ENCODE measurements around the gene SKIDA1. TPM values are rescaled to one million over a fixed set of nuclear protein-coding genes. Genes with fewer than 3 reads are reported as not detected.
A peak's percentile ranks its signal among the peaks of the same experiment; 100 is the strongest.

SKIDA1 gene
- total and polyA plus RNA-seq, 2 donors from 2014 or later = 0.71 to 2.9 TPM

- no peak overlapping the region for H3K9ac ChIP-seq (ENCODE audit: low read length in 3 of 3)
- DNase-seq (peak in 2 of 5 donors; percentile 6 to 29), FAIRE-seq (no peak)
- no peaks in the 10 kb centered on the region for H3K9me3 ChIP-seq (ENCODE audit: control insufficient read depth in 2 of 3, insufficient read depth in 1 of 3, low read length in 3 of 3)
- no peaks in the 10 kb centered on the region for H3K27me3 ChIP-seq (ENCODE audit: control insufficient read depth, insufficient read depth, low read length)
- no peak overlapping the region for H3K27ac ChIP-seq (ENCODE audit: low read depth in 2 of 2, low read length in 2 of 2)
- H3K36me3 ChIP-seq (ENCODE audit: control insufficient read depth in 2 of 3, insufficient read depth in 3 of 3, low read length in 3 of 3) = no peaks in the 10 kb centered on the region
- TF ChIP-seq CTCF (IDR thresholded peaks at IDR 0.05; ENCODE audit: borderline replicate concordance, extremely low read depth, insufficient read depth) = no peak
- intact Hi-C loops (cut with DNase I) = no loop called here
- H3K4me3 ChIP-seq (ENCODE audit: low read length in 3 of 3) = no peak overlapping the region
- peaks cover 0 to 12% (median 6%) of the 10 kb centered on the region in 3 donors for H3K4me1 ChIP-seq (ENCODE audit: control insufficient read depth in 2 of 3, insufficient read depth in 2 of 3, low read depth in 1 of 3, low read length in 3 of 3)
Observed at GRCh38 chr10:21530641-21531040, 5.2 kb upstream of the SKIDA1 start.

GRCh38 chr10:21530168-21530567, 4.7 kb upstream of the SKIDA1 start:
- TF ChIP-seq CTCF (IDR thresholded peaks at IDR 0.05; ENCODE audit: borderline replicate concordance, extremely low read depth, insufficient read depth) = no peak
- Histone ChIP-seq H3K27ac (ENCODE audit: low read depth in 2 of 2, low read length in 2 of 2) (no peak overlapping the region), H3K9ac (ENCODE audit: low read length in 3 of 3) (no peak overlapping the region), H3K36me3 (ENCODE audit: control insufficient read depth in 2 of 3, insufficient read depth in 3 of 3, low read length in 3 of 3) (no peaks in the 10 kb centered on the region), H3K9me3 (ENCODE audit: control insufficient read depth in 2 of 3, insufficient read depth in 1 of 3, low read length in 3 of 3) (no peaks in the 10 kb centered on the region), H3K27me3 (ENCODE audit: control insufficient read depth, insufficient read depth, low read length) (no peaks in the 10 kb centered on the region), H3K4me3 (ENCODE audit: low read length in 3 of 3) (no peak overlapping the region), H3K4me1 (ENCODE audit: control insufficient read depth in 2 of 3, insufficient read depth in 2 of 3, low read depth in 1 of 3, low read length in 3 of 3) (peaks cover 0 to 12% (median 2%) of the 10 kb centered on the region in 3 donors)
- DNase-seq = peak in 1 of 5 donors; percentile 7
- intact Hi-C loops (cut with DNase I) = no loop called here
- FAIRE-seq = no peak

- Histone ChIP-seq H3K36me3 (ENCODE audit: control insufficient read depth in 2 of 3, insufficient read depth in 3 of 3, low read length in 3 of 3) (no peaks in the 10 kb centered on the region), H3K9me3 (ENCODE audit: control insufficient read depth in 2 of 3, insufficient read depth in 1 of 3, low read length in 3 of 3) (no peaks in the 10 kb centered on the region), H3K4me1 (ENCODE audit: control insufficient read depth in 2 of 3, insufficient read depth in 2 of 3, low read depth in 1 of 3, low read length in 3 of 3) (peaks cover 0 to 12% (median 2%) of the 10 kb centered on the region in 3 donors), H3K4me3 (ENCODE audit: low read length in 3 of 3) (peak overlapping the region in 2 of 3 donors; percentile 67 to 81), H3K27ac (ENCODE audit: low read depth in 2 of 2, low read length in 2 of 2) (peak overlapping the region in 1 of 2 donors; percentile 47), H3K27me3 (ENCODE audit: control insufficient read depth, insufficient read depth, low read length) (no peaks in the 10 kb centered on the region), H3K9ac (ENCODE audit: low read length in 3 of 3) (no peak overlapping the region)
- intact Hi-C loops (cut with DNase I) = no loop called here
- TF ChIP-seq CTCF (IDR thresholded peaks at IDR 0.05; ENCODE audit: borderline replicate concordance, extremely low read depth, insufficient read depth) = no peak
- DNase-seq (peak in 1 of 5 donors; percentile 68), FAIRE-seq (peak; percentile 13)
Observed at GRCh38 chr10:21529032-21529910, 3.8 kb upstream of the SKIDA1 start.

Data from kidney (tissue), 14 donors.